Erythroblast (primary cell): ENCODE results near the gene MME.
A peak's percentile ranks its signal among the peaks of the same experiment; 100 is the strongest.

ENCODE experiments used
- DNase-seq, 2 experiments: peaks; one replicate each; lab custom pipeline; 2025; lab: John Stamatoyannopoulos, UW
- GATA1 ChIP-seq: IDR thresholded peaks from 2 replicates; pipeline ENCODE4 v1.6.1; 2011; ENCODE audit warnings: low read depth, mild to moderate bottlenecking, control low read depth, low read length, moderate library complexity
- POLR2A ChIP-seq: IDR thresholded peaks from 2 replicates; pipeline ENCODE4 v1.6.1; 2011; ENCODE audit warnings: mild to moderate bottlenecking, low read length

Gene MME

DNA sequence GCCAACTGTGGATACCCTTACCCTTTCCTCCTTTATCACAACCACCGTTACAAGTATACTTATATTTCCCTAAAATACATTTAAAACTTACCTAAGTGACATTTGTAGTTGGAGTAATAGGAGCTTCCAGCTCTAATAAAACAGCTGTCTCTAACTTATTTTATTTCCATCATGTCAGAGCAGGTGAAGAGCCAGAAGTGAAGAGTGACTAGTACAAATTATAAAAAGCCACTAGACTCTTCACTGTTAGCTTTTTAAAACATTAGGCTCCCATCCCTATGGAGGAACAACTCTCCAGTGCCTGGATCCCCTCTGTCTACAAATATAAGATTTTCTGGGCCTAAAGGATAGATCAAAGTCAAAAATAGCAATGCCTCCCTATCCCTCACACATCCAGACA, 102.3 kb downstream of the MME start:
- no peak for DNase-seq
- TF ChIP-seq GATA1, result no peak

DNA sequence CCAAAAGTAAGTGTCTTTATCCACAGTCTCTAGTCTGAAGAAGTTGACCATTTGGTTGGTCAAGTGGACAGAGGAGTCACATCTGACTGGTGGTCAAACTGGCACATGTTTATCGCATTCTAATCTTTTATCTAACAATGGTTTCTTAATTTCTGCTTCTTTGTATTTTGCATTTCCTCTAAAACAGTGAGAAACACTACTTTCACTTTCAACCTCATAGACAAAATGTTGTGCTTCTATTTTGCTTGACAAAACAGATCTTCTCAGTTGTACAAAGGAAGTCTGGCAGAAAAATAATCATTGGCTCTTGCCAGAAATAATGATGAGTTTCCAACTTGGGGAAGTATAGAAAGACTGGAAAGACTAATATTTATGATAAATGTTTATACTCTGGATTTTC, 103.9 kb downstream of the MME start:
- no peak for DNase-seq

DNA sequence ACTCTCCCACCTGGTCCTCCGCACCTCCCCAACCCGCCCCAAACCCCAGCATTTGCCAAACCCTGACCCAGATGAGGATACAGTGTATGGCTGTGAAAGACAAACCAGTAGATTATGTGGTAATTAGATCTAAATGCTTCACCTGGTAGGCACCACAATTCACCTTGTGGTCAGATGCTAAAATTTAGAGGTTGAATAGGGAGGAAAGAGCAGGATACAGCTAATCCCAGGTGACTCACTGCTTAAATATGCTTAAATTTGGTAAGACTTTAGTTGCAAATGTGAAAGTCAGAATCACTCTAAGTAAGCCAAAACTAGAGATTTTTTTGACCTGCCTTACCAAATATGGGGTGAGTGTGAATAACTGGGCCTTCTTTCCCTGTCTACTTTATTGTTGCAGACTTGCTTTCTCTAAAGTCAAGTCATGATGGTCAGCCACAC, 105.5 kb downstream of the MME start:
- no peak for DNase-seq
- TF ChIP-seq GATA1 (no peak), POLR2A (no peak)

More for the DNA sequence above, 103.9 kb downstream of the MME start:
- TF ChIP-seq POLR2A, result no peak
- TF ChIP-seq GATA1, result no peak

DNA sequence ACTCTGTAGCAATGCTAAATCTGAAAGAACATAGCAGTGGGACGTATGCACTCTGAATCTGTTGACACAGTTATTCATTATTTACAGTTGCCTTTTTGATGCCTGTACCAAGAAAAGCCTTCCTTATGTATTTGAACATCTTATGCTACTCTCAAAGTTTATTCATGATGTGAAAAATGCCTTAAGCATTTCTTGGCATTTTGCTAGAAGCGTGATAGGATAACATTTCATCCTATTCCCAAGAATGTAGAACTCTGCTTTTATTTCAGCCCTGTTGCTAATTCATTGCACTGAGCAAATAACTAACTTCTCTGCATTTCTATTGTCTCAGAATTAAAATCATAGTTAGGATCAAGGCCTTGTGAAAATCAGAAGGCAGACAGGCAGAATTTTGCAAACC, 107.9 kb downstream of the MME start:
- no peak for DNase-seq
- TF ChIP-seq POLR2A (no peak), GATA1 (no peak)

DNA sequence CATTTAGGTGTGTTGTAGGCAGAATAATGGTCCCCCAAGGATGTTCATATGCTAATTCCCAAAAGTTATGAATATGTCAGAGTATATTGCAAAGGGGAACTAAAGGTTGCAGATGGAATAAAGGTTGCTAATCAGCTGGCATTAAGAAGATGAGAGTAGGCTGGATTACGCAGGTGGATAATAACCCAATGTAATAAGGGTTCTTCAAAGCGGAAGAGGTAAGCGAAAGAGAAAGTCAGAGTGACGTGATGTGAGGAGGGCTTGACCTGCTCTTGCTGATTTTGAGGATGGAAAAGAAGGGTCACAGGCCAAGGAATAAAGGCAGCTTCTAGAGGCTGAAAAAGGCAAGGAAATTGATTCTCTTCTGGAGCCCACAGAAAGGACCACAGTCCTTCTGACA, 109.4 kb downstream of the MME start:
- TF ChIP-seq GATA1 (no peak), POLR2A (no peak)
- DNase-seq, result no peak

DNA sequence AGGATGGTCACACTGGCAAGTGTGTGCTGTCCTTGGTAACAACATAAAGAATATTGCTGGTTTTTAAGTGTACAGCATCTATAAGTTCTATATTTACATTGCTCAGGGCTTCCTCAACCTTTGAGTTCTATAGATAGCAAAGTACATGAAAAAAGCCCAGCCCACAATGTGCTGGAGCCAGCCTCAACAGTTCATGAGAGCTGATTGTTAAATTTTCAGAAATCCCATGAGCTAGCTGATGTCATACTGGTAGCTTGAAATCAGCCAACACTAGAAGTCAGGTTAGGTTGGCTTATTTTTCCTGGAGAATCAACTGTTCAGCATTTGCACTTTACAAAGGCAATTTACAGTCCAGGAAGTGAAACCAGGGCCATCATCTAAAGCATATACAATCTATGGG, 110.6 kb downstream of the MME start:
- no peak for DNase-seq
- no peak for TF ChIP-seq GATA1
- TF ChIP-seq POLR2A, result no peak

DNA sequence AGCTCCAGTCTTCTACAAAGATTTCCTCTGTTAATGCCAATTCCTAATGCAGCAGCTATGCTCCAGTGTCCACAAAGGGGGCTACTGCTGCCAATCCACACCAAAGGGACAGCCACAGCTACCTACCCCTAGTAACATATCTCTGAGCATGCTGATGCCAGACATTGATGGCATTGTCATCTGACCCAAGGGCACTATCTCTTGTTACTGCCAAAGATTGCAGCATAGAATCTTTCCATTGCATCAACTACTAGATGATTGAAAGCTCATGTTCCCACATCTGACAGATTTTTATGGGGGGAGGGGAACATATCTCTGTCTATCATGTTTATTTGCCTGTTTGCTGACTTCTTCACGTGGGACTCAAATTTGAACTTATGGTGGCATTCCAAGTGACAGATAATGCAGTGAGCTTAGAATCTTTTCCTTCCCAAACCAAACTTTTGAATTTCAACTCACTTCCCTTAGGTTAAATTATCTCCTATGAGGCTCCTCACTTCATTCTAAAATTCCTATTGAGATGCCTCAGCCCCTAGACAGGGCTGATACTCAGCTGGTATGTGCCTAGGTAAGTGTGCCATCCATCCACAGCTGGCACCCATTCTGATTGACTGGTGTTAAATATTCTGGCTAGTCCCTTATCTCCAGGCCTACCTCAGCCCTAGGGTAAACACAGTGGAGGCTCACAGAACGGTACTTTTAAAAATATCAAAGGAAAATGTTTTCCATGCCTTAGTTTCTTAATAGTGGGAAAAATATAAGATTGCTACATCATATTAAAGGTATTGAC, 113.0 kb downstream of the MME start:
- TF ChIP-seq POLR2A (no peak), GATA1 (no peak)
- no peak for DNase-seq

DNA sequence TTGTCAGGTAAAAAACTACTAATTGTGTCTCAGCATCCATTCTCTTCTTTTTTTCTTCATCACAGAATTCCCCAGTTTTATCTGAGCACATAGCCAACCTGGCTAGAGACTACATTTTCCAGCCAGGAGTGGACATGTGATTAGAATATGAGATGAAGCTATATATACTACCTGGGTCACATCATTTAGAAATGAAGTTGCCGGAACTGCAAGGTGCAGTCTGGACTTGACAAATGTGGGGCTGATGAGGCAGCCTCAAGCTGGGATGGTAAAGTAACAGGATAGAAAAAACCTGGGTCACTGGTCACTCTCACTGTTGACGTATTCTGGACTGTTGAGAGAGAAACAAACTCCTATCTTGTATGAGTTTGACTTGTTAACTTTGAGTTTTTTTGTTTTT, 113.7 kb downstream of the MME start:
- no peak for TF ChIP-seq GATA1
- TF ChIP-seq POLR2A, result no peak

DNA sequence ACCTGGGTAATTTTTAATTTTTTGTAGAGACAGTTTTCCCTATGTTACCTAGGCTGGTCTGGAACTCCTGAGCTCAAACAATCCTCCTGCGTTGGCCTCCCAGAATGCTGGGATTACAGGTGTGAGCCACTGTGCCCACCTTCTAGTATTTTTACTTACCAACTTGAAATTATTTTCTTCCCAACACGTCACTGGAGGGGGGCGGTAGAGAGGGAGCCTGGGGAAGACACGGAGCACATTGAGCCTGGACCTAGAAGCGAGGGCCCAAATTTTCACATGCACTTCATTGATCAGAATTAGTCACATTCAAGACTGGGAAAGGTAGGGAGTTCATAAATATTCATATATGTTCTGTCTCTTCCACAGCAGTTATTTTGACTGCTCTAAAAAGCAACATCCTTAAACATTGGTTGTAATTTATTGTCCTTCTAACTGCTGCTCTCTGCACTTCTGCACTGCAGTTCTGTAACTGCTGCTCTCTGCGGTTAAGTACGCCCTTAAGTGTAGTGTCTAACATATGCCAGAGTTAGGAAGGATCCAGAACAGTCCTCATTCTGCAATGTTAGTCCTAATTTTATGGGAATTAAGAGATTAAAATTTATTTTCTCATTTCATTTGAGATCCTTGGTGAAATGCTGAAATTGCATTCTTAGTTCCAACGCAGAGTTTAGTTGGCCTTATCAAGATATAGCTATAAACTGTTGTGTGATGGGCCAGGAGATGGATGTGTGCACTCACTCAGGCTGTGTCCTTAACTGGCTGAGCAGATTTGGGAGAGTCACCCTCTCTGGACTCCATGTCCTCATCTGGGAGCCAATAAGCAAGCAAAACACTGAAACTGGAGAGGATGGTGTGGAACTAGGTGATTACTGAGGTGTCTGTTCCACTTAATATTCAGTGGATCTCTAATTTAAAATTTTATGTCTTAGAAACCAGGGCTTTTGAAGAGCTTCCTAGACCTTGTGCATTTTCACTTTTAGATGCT, 115.1 kb downstream of the MME start:
- TF ChIP-seq GATA1 (no peak), POLR2A (no peak)
- no peak for DNase-seq

More for the DNA sequence above, 113.7 kb downstream of the MME start:
- no peak for DNase-seq

DNA sequence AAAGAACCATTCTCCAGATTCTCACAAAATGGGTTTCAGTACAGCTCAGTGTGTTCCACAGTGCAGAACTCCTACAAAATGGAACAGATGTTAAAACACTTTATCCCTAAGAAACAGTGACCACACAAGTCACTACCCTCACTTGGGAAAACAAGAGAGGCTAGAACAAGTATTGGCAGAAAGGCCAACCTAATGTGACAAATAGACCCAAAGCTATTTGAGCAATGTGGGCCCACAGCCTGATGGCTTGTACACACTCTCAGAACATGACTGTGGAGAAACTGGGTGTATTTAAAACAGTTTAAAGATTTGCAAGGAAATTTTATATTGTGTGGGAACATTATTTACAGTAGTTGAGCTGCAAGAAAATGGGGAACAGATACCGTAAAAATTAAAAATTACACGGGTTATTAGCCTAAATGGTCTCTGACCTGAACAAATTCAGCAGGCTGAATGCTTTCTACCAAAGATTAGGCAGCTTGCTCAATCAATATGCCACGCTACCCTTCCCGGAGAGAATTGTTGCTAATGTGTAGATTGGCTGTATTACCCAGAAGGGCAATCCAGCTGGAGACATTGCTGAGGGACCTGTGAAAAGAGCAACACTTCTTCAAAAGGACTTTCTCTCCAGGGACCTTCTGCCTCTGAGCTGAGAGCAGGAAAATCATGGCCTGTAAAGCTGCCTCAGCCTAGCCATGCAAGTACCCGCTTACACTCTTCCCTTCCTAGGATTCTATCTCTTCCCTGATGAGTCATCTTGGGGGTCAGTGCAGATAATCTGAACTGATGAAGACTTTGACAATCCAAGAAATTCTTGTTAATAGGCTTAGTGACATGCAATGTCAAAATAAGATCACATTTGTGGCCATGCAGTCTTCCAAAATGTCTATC, 116.3 kb downstream of the MME start:
- DNase-seq, result no peak
- TF ChIP-seq POLR2A, result no peak
- no peak for TF ChIP-seq GATA1

DNA sequence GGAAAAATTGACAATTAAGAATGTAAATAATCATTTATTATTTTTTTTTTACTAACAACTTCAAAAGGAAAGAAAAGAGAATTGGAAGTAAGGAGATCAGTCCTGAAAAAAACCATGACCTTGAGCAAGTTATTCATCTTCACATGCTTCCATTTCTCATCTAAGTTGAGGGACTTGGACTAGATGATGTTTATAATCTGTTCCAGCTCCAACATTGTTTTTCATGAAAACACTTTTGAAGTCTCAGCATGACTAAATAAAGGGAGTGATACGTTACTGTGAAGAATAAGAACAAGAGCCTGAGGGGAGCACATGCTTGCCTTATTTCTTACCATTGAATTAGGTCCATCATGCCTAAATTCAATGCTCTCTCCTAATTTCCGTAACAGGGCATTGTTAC, 117.7 kb downstream of the MME start:
- no peak for DNase-seq
- TF ChIP-seq GATA1 (no peak), POLR2A (no peak)

DNA sequence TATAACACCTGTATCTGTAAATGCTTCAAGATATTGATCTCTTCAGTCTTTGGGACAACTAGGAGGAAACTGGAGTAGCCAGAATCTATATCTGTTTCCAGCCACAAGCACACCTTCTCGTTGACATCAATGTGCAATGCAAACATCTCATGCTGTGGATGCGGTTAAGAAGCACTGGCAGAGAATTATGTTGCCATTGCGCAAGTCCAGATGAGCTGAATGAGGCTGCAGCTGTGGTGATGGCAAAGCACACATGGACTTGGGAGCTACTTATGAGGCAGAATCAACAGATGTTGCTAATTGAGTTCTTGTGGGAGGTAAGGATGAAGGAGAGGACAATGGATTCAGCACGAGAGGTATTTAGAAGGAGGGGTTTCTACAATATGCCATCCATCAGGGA, 122.5 kb downstream of the MME start:
- TF ChIP-seq GATA1 (no peak), POLR2A (no peak)
- no peak for DNase-seq

DNA sequence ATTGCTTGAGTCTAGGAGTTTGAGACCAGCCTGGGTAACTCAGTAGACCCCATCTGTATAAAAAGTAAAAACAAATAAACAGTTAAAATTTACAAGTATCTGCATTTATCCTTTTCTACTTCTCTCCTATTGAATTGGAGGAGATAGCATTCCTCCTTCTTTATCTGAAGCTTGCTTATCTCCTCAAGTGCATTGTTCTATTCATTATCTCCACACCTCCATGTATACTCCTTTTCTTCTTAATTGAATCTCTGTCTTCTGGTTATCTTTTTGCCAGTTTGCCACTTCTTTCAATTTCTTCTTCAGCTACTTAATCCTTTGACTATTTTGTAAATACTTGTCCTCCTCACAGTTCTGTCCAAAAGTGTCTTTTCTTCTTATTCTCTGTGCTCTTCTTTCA, 124.7 kb downstream of the MME start:
- DNase-seq, result peak in 1 of 2 experiments; percentile 15
- TF ChIP-seq POLR2A, result no peak
- no peak for TF ChIP-seq GATA1
